ENCODE data around the gene E2F4. TPM values are rescaled to one million over a fixed set of nuclear protein-coding genes. Genes with fewer than 3 reads are reported as not detected.

E2F4 gene
- total and polyA plus RNA-seq, 9 of the 15 experiments (the other 6 are each of a cell fraction or from before 2014, with no cell fraction given), result 9.7 to 139 (median 106) TPM

GRCh38 chr16:67183627-67184452 lies 8.1 kb upstream of the E2F4 start, which contains the start of gene MATCAP1 (continued):
- TF ChIP-seq PATZ1 (CRISPR knock-in tag; IDR thresholded peaks at IDR 0.05; ENCODE audit: borderline replicate concordance) (no peak), ZNF12 (CRISPR knock-in tag; IDR thresholded peaks at IDR 0.05) (no peak), ZNF217 (CRISPR knock-in tag; IDR thresholded peaks at IDR 0.05) (no peak), DDX20 (tag; IDR thresholded peaks at IDR 0.05; ENCODE audit: low read depth) (no peak), IRF1 (CRISPR knock-in tag; IDR thresholded peaks at IDR 0.05; ENCODE audit: borderline replicate concordance) (no peak), NR3C1 (CRISPR knock-in tag; IDR thresholded peaks at IDR 0.05) (no peak), ZNF717 (CRISPR knock-in tag; IDR thresholded peaks at IDR 0.05) (no peak), JUN (IDR thresholded peaks at IDR 0.05; ENCODE audit: borderline replicate concordance, low read depth, low read length) (no peak), JUN (CRISPR knock-in tag; IDR thresholded peaks at IDR 0.05; ENCODE audit: borderline replicate concordance) (no peak), ZBTB9 (CRISPR knock-in tag; IDR thresholded peaks at IDR 0.05) (peak; percentile 11; the same call in 1 of the 2 replicates), ILK (tag; IDR thresholded peaks at IDR 0.05; ENCODE audit: borderline replicate concordance, low read depth) (no peak), TEAD2 (tag; IDR thresholded peaks at IDR 0.05) (no peak), ARHGAP35 (IDR thresholded peaks at IDR 0.05; ENCODE audit: partially characterized antibody) (no peak), KLF16 (IDR thresholded peaks at IDR 0.05) (no peak), ZNF253 (CRISPR knock-in tag; conservative IDR thresholded peaks at IDR 0.05) (no peak), SMAD2 (IDR thresholded peaks at IDR 0.05; ENCODE audit: low read depth, low read length) (no peak), NFYB (IDR thresholded peaks at IDR 0.05; ENCODE audit: extremely low read depth, insufficient read length) (peak; percentile 94), ATF1 (CRISPR knock-in tag; IDR thresholded peaks at IDR 0.05) (peak; percentile 67; the same call in 1 of the 2 replicates), ATF1 (tag; IDR thresholded peaks at IDR 0.05) (peak; percentile 98), TRIM24 (IDR thresholded peaks at IDR 0.05) (no peak), CBFB (CRISPR knock-in tag; IDR thresholded peaks at IDR 0.05) (peak; percentile 54; the same call in 1 of the 2 replicates), ZNF174 (CRISPR knock-in tag; IDR thresholded peaks at IDR 0.05) (no peak), SNAPC5 (CRISPR knock-in tag; IDR thresholded peaks at IDR 0.05) (no peak), MLX (CRISPR knock-in tag; conservative IDR thresholded peaks at IDR 0.05) (no peak), ZNF274 (IDR thresholded peaks at IDR 0.05; ENCODE audit: borderline replicate concordance, low read depth, low read length) (no peak)
